Testis (tissue), 3 donors: ENCODE data around the gene VPS52. TPM values are rescaled to one million over a fixed set of nuclear protein-coding genes. Genes with fewer than 3 reads are reported as not detected.

Experiments
- DNase-seq: peaks from one replicate; pipeline ENCODE4 v3.0.0-alpha.2; 2019
- H3K27ac ChIP-seq, 2 donors: fragments of 200-600 bp; sonication (generic); one replicate each; pipeline ENCODE4 v1.5.1; 2019
- H3K27me3 ChIP-seq: fragments of 200-600 bp; sonication (generic); one replicate; pipeline ENCODE4 v1.5.1; 2019
- H3K36me3 ChIP-seq: fragments of 200-600 bp; sonication (generic); one replicate; pipeline ENCODE4 v1.5.1; 2017; ENCODE audit warnings: low read depth; ENCODE audit errors: missing control alignments
- H3K4me1 ChIP-seq: fragments of 200-600 bp; sonication (generic); one replicate; pipeline ENCODE4 v1.5.1; 2019
- H3K4me3 ChIP-seq, 2 donors: fragments of 200-600 bp; sonication (generic); one replicate each; pipeline ENCODE4 v1.5.1; 2017 to 2019
- H3K9me3 ChIP-seq: fragments of 200-600 bp; sonication (generic); one replicate; pipeline ENCODE4 v1.5.1; 2017
- POLR2A ChIP-seq: fragments of 450-650 bp; IDR thresholded peaks from one replicate; pipeline ENCODE4 v1.6.1; 2017; ENCODE audit warnings: antibody characterized with exemption, mild to moderate bottlenecking, moderate library complexity
- whole genome bisulfite sequencing, 2 donors: methylation state at CpG; one replicate each; pipeline ENCODE4 v1.1.5; 2018; 5-methylcytosine and 5-hydroxymethylcytosine counted together
- intact Hi-C: fragments of 100-400 bp; cut with DNase I; formaldehyde crosslinking; loops from one replicate; pipeline ENCODE4 v1.15.1; 2023; ENCODE audit warnings: low total_unique reads
- polyA plus RNA-seq: library from polyadenylated mRNA; stranded (reverse); fragments of 350-450 nt; fragmentation: Illumina TruSeq; extraction: RNeasy Lipid Tissue Mini Kit (QIAGEN cat#74804); gene quantifications from one replicate; pipeline ENCODE4 v1.2.3, GENCODE V29; 2014; ENCODE audit warnings: low read depth, low replicate concordance; ENCODE audit not compliant: insufficient read depth
- total RNA-seq, 2 donors: library from RNA; depleted of rRNA; stranded (reverse); fragments of >200 nt; gene quantifications; one replicate each; pipeline ENCODE4 v1.2.3, GENCODE V29; 2016
- TF ChIP-seq, protein P1 (sequence below), 3 experiments: fragments of 450-650 bp in 2 of 3; fragments of 200-600 bp in 1 of 3; sonication (generic) in 1 of 3; IDR thresholded peaks; one replicate each; pipeline ENCODE4 v1.5.1; 2016 to 2019; ENCODE audit warnings: antibody characterized with exemption in 3 of 3, mild to moderate bottlenecking in 2 of 3, moderate library complexity in 1 of 3

Gene VPS52
- total and polyA plus RNA-seq, 3 donors from 2014 or later: 71.0 to 87.1 (median 85.0) TPM

DNA sequence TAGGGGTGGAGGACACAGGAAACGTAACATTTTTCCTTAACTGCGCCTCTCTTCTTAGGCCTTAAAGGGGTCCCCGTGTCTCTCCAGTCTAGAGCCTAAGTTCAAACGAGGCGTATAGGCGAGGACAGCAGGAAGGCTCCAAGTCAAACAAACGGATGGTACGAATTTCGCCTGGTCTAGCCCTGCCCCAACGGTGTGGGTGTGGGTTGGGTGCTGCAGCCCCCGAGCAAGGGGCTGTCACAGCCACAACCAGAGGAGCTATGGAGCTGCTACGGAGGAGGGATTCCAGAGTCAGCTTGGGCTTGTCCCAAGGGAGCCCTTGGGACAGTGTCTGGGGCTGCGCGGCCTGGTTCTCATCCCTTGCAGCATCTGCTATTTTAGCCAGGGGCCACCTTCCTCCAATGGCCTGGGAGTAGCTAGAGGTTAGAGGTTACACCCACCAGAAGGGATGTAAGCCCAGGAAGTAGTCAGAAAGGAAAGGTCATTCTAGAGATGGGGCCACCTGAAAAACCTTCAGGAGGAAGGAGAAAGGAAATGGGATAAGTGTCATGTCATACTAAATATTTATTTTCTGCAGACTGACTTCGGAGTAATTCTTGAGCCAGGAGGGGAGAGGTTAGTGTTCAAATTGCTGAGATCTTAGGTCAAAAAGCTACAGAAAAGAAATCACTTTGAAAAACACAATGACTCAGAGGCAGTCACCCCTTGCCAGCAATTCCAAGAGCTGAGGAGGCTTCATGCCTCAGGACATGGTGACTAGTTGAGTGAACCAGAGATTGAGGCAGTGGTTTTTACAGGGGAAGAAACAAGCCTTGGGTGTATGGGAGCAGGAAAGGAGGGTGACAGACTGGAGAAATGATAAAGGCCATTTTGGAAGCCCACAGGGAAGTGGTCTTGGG, 21.7 kb downstream of the VPS52 start:
- no peaks in the 10 kb centered on the region for H3K9me3 ChIP-seq
- 6 to 19% methylated on average over 5 to 15 of the region's 15 CpGs for WGBS, 2 donors
- intact Hi-C loops: no loop called here
- no peak for DNase-seq
- no peaks in the 10 kb centered on the region for H3K27me3 ChIP-seq
- H3K4me1 ChIP-seq: peaks cover 21% of the 10 kb centered on the region
- no peaks in the 10 kb centered on the region for H3K36me3 ChIP-seq
- H3K27ac ChIP-seq: peak overlapping the region; percentile 94 to 98
- TF ChIP-seq, protein P1, sequence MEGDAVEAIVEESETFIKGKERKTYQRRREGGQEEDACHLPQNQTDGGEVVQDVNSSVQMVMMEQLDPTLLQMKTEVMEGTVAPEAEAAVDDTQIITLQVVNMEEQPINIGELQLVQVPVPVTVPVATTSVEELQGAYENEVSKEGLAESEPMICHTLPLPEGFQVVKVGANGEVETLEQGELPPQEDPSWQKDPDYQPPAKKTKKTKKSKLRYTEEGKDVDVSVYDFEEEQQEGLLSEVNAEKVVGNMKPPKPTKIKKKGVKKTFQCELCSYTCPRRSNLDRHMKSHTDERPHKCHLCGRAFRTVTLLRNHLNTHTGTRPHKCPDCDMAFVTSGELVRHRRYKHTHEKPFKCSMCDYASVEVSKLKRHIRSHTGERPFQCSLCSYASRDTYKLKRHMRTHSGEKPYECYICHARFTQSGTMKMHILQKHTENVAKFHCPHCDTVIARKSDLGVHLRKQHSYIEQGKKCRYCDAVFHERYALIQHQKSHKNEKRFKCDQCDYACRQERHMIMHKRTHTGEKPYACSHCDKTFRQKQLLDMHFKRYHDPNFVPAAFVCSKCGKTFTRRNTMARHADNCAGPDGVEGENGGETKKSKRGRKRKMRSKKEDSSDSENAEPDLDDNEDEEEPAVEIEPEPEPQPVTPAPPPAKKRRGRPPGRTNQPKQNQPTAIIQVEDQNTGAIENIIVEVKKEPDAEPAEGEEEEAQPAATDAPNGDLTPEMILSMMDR (IDR thresholded peaks at IDR 0.05): no peak
- no peak for TF ChIP-seq POLR2A
- peak overlapping the region; percentile 68 to 72 for H3K4me3 ChIP-seq

DNA sequence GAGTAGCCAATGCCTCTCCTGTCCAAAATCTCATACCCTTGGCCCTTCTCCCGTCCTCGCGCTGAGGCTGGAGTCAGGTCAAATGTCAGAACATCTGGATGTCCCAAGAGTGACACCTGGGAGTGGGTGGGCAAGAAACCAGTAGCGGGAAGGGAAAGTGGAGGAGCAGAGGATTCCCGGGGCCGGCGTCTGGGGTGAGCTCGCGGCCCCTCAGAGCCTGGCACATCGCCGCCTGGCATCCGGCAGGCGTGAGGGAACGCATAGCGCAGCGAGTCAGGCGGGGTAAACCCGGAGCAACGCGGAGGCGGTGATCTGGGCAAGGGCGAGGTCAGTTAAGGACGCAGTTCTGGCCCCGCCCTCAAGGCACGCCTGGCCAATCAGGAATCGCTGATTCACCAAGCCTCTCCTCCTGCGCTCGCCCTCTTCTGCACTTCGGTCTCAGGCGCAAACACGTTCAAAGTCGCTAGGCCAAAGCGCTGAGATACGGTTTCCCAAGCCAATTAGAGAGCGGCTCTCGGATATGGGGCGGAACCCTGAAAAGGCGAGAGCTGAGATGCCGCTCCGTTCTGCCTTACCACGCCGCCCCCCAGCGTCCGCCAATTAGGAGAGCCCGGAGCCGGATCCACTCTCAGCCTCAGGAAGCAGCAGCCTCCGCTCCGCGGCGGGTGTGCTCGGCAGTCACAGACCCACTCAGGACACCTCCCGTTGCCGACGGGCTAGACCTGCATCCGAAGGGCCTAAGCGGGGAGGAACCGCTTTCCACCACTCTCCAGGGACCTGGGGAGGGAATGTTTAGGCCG, 22.5 kb downstream of the VPS52 start:
- Histone ChIP-seq H3K36me3 (no peaks in the 10 kb centered on the region), H3K4me3 (peak overlapping the region; percentile 68 to 72), H3K27ac (peak overlapping the region; percentile 94 to 98), H3K27me3 (no peaks in the 10 kb centered on the region), H3K4me1 (peaks cover 21% of the 10 kb centered on the region), H3K9me3 (no peaks in the 10 kb centered on the region)
- WGBS, 2 donors: 0 to 1% methylated on average over 48 to 58 of the region's 58 CpGs
- intact Hi-C loops: no loop called here
- TF ChIP-seq, protein P1 (IDR thresholded peaks at IDR 0.05): peak in 1 of 3 experiments; percentile 14
- no peak for TF ChIP-seq POLR2A
- peak; percentile 99 for DNase-seq

DNA sequence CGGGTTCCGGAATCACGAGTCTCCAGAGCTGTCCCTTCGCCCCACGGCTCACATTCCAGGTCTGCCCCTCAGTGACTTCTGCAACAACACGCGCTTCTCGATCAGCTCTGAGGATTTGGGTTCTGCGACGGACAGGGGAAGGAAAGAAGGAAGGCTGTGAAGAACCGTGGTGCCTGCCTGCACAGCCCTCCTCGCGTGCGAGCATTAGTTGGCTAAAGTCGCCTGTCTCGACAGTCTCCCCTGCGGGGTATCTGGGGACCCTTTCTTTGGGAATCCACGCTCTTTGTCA, 23.1 kb downstream of the VPS52 start:
- H3K36me3 ChIP-seq: no peaks in the 10 kb centered on the region
- peak overlapping the region; percentile 68 to 72 for H3K4me3 ChIP-seq
- H3K4me1 ChIP-seq: peaks cover 21% of the 10 kb centered on the region
- H3K27ac ChIP-seq: peak overlapping the region; percentile 94 to 98
- TF ChIP-seq, protein P1 (IDR thresholded peaks at IDR 0.05): no peak
- no peak for TF ChIP-seq POLR2A
- DNase-seq: no peak
- H3K27me3 ChIP-seq: no peaks in the 10 kb centered on the region
- no peaks in the 10 kb centered on the region for H3K9me3 ChIP-seq
- intact Hi-C loops: no loop called here
- WGBS, 2 donors: 0% methylated on average over 18 of the region's 18 CpGs

DNA sequence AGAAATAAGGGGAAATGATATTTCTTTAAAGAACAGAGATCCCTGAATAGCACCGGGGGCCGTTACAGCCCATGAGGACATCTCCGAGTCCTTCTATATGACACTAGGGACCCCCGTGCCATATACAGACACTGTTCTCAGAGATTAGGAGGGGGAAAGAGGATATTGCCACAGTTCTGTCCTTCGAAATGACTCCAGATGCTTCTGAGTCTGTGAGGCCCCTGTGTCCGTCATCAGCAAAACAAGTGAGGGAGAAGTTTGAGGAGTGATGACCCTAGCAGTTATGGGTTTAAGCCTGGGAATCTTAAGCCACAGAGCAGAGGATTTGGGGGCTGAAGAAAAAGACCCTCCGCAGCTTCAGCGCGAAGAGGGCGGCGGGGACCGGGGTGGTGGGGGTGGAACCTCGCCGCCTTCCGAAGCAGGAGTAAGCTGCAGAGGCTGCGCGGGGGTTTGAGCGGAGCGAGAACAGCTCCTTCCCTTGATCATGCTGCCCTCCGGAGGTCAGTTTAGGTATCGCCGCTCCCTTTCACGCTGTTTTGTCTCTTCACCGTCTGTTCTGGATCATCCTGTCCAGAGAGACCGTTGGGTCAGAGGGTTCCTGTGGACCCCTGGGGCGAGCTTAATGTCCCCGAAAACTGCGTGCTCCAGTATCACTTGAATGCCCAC, 23.6 kb downstream of the VPS52 start:
- WGBS, 2 donors: 1% methylated on average over 24 to 28 of the region's 28 CpGs
- intact Hi-C loops: loop anchor here (2.0 kb wide), 1 partner anchor 85 kb away; no protein-coding TSS in a partner anchor
- TF ChIP-seq POLR2A: no peak
- TF ChIP-seq, protein P1 (IDR thresholded peaks at IDR 0.05): peak; percentile 85 to 96 (median 93)
- H3K36me3 ChIP-seq: no peaks in the 10 kb centered on the region
- peak; percentile 95 for DNase-seq
- no peaks in the 10 kb centered on the region for H3K9me3 ChIP-seq
- H3K4me1 ChIP-seq: peaks cover 21% of the 10 kb centered on the region
- no peaks in the 10 kb centered on the region for H3K27me3 ChIP-seq
- H3K27ac ChIP-seq: peak overlapping the region; percentile 94 to 98
- peak overlapping the region; percentile 68 to 72 for H3K4me3 ChIP-seq
